RWPE2 (cell line): ENCODE data around the gene PAK2.

ENCODE experiments used
- ATAC-seq: fragments of 200-7000 bp; cut with Tn5 transposase; 3 replicates; pipeline ENCODE4 v1.9.1; 2021; ENCODE audit warnings: low read depth
- DNase-seq: peaks from one replicate; pipeline ENCODE4 v3.0.0-alpha.2; 2020; ENCODE audit warnings: low spot score
- H3K27ac ChIP-seq: fragments of 450-650 bp; 2 replicates; pipeline ENCODE4 v1.5.1; 2017; ENCODE audit warnings: mild to moderate bottlenecking; ENCODE audit not compliant: poor library complexity, severe bottlenecking
- H3K27me3 ChIP-seq: fragments of 250-450 bp; sonication (Bioruptor Pico); 2 replicates; pipeline ENCODE4 v1.5.1; 2021; ENCODE audit warnings: mild to moderate bottlenecking, moderate library complexity; ENCODE audit not compliant: insufficient read depth, poor library complexity, severe bottlenecking
- H3K36me3 ChIP-seq: fragments of 250-450 bp; sonication (Bioruptor Pico); 2 replicates; pipeline ENCODE4 v1.5.1; 2020; ENCODE audit warnings: low read depth, mild to moderate bottlenecking, moderate library complexity
- H3K4me1 ChIP-seq: fragments of 250-450 bp; sonication (Bioruptor Pico); 2 replicates; pipeline ENCODE4 v1.5.1; 2021; ENCODE audit warnings: mild to moderate bottlenecking, moderate library complexity; ENCODE audit not compliant: insufficient read depth, poor library complexity, severe bottlenecking
- H3K4me3 ChIP-seq: fragments of 250-450 bp; sonication (Bioruptor Pico); 2 replicates; pipeline ENCODE4 v1.5.1; 2021; ENCODE audit warnings: mild to moderate bottlenecking, moderate library complexity; ENCODE audit not compliant: severe bottlenecking
- H3K9me3 ChIP-seq: fragments of 250-450 bp; sonication (Bioruptor Pico); 2 replicates; pipeline ENCODE4 v1.5.1; 2021; ENCODE audit warnings: mild to moderate bottlenecking, moderate library complexity; ENCODE audit not compliant: severe bottlenecking
- CTCF ChIP-seq: fragments of 450-650 bp; IDR thresholded peaks from one replicate; pipeline ENCODE4 v1.5.1; 2017; ENCODE audit warnings: mild to moderate bottlenecking, moderate library complexity; ENCODE audit not compliant: poor library complexity, severe bottlenecking

Gene PAK2

GRCh38 chr3:196694941-196695848 lies 44.5 kb upstream of the PAK2 start:
- no peak for DNase-seq
- Histone ChIP-seq H3K9me3 (no peaks in the 10 kb centered on the region), H3K4me1 (no peaks in the 10 kb centered on the region), H3K27ac (no peak overlapping the region), H3K27me3 (no peaks in the 10 kb centered on the region), H3K36me3 (no peaks in the 10 kb centered on the region), H3K4me3 (no peak overlapping the region)
- no peak for TF ChIP-seq CTCF
- ATAC-seq, result no peak

- DNase-seq (no peak), ATAC-seq (no peak)
- Histone ChIP-seq H3K27me3 (no peaks in the 10 kb centered on the region), H3K4me3 (no peak overlapping the region), H3K9me3 (no peaks in the 10 kb centered on the region), H3K4me1 (no peaks in the 10 kb centered on the region), H3K36me3 (no peaks in the 10 kb centered on the region), H3K27ac (no peak overlapping the region)
- no peak for TF ChIP-seq CTCF
Observed at GRCh38 chr3:196695849-196696226, 43.8 kb upstream of the PAK2 start.

DNA sequence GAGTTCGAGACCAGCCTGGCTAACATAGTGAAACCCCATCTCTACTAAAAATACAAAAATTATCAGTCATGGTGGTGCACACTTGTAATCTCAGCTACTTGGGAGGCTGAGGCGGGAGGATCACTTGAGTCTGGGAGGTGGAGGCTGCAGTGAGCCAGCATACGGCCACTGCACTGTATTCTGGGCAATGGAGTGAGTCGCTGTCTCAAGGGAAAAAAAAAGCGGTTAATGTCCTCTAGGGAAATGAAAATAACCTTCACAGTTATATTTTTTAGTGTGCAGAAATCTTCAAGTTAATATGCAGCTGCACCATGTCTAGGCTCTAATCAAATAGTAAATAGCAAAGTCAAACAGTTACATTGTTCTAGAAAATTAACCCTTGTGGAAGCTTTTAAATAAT lies 42.4 kb upstream of the PAK2 start:
- no peak for ATAC-seq
- H3K4me1 ChIP-seq, result no peaks in the 10 kb centered on the region

GRCh38 chr3:196699749-196700148 lies 39.9 kb upstream of the PAK2 start:
- H3K4me3 ChIP-seq, result no peak overlapping the region
- no peaks in the 10 kb centered on the region for H3K9me3 ChIP-seq
- no peaks in the 10 kb centered on the region for H3K4me1 ChIP-seq
- no peaks in the 10 kb centered on the region for H3K36me3 ChIP-seq
- no peak for ATAC-seq
- H3K27ac ChIP-seq, result no peak overlapping the region
- TF ChIP-seq CTCF, result no peak
- no peaks in the 10 kb centered on the region for H3K27me3 ChIP-seq
- DNase-seq, result no peak

More for the DNA sequence above, 42.4 kb upstream of the PAK2 start:
- no peak overlapping the region for H3K27ac ChIP-seq
- no peaks in the 10 kb centered on the region for H3K36me3 ChIP-seq
- TF ChIP-seq CTCF, result no peak
- no peaks in the 10 kb centered on the region for H3K27me3 ChIP-seq
- no peak overlapping the region for H3K4me3 ChIP-seq
- no peak for DNase-seq
- H3K9me3 ChIP-seq, result no peaks in the 10 kb centered on the region

GRCh38 chr3:196700801-196701200 lies 38.9 kb upstream of the PAK2 start:
- Histone ChIP-seq H3K4me3 (no peak overlapping the region), H3K9me3 (no peaks in the 10 kb centered on the region), H3K36me3 (no peaks in the 10 kb centered on the region), H3K27ac (no peak overlapping the region), H3K27me3 (no peaks in the 10 kb centered on the region), H3K4me1 (no peaks in the 10 kb centered on the region)
- DNase-seq (no peak), ATAC-seq (no peak)
- TF ChIP-seq CTCF, result no peak
